Muscle of leg (tissue), 11 donors: ENCODE measurements around the gene ITLN1. TPM values are rescaled to one million over a fixed set of nuclear protein-coding genes. Genes with fewer than 3 reads are reported as not detected.
"Not testable (repeated sequence)": the region's sequence is repeated elsewhere in the genome, so short reads cannot be mapped to it uniquely, and the experiment has no call there.

Experiments used
- DNase-seq: peaks from one replicate; pipeline ENCODE4 v3.0.0; 2013
- H3K27ac ChIP-seq: one replicate; pipeline ENCODE4 v1.5.1; 2013; ENCODE audit warnings: mild to moderate bottlenecking, low read length, control low read depth
- H3K27me3 ChIP-seq: one replicate; pipeline ENCODE4 v1.6.1; 2013; ENCODE audit warnings: low read length; ENCODE audit not compliant: control insufficient read depth, insufficient read depth
- H3K36me3 ChIP-seq: one replicate; pipeline ENCODE4 v1.6.1; 2013; ENCODE audit warnings: low read length; ENCODE audit not compliant: control insufficient read depth, insufficient read depth
- H3K4me1 ChIP-seq: one replicate; pipeline ENCODE4 v1.6.1; 2013; ENCODE audit warnings: low read length; ENCODE audit not compliant: control insufficient read depth, insufficient read depth
- H3K4me3 ChIP-seq: one replicate; pipeline ENCODE4 v1.5.1; 2013; ENCODE audit warnings: low read length, control low read depth
- H3K9me3 ChIP-seq: replicated peaks from 2 replicates; pipeline ENCODE4 v1.6.1; 2013; ENCODE audit warnings: low read depth, low read length; ENCODE audit not compliant: control insufficient read depth
- WGBS: methylation state at CpG from one replicate; pipeline ENCODE4 v1.1.5; 2013; ENCODE audit warnings: missing lambda C conversion rate; ENCODE audit not compliant: insufficient coverage; 5-methylcytosine and 5-hydroxymethylcytosine counted together
- polyA plus RNA-seq, 8 donors: library from polyadenylated mRNA; unstranded; fragments of 120-200 nt; gene quantifications; one replicate each; pipeline versions ENCODE4 v1.2.1 to v1.2.3, GENCODE V29; 2013; ENCODE audit warnings: inconsistent platforms in 1 of 8, low replicate concordance in 1 of 8; ENCODE audit not compliant: insufficient read length in 8 of 8, insufficient read depth in 1 of 8
- total RNA-seq: library from RNA; stranded (reverse); fragments of 120-200 nt; gene quantifications from one replicate; pipeline ENCODE4 v1.2.4, GENCODE V29; 2013

The ITLN1 gene
- total and polyA plus RNA-seq, 9 donors: 0.13 to 8.6 (median 0.30) TPM; not detected in 2

- not testable (repeated sequence) for H3K36me3 ChIP-seq, H3K27ac ChIP-seq, H3K4me1 ChIP-seq, H3K27me3 ChIP-seq, H3K4me3 ChIP-seq, DNase-seq, H3K9me3 ChIP-seq
- WGBS: no CpG with 5 or more reads among the region's 4 CpGs
Measured at GRCh38 chr1:160867651-160868050, 17.3 kb downstream of the ITLN1 start.

GRCh38 chr1:160866695-160867260 is 18.2 kb downstream of the ITLN1 start:
- Histone ChIP-seq H3K4me1 (no peaks in the 10 kb centered on the region), H3K9me3 (no peaks in the 10 kb centered on the region), H3K4me3 (no peak overlapping the region), H3K27ac (no peak overlapping the region), H3K36me3 (no peaks in the 10 kb centered on the region), H3K27me3 (no peaks in the 10 kb centered on the region)
- 30% methylated on average over 1 of the region's 6 CpGs for WGBS
- no peak for DNase-seq

- no peaks in the 10 kb centered on the region for H3K4me1 ChIP-seq
- DNase-seq: no peak
- H3K9me3 ChIP-seq: no peaks in the 10 kb centered on the region
- no peaks in the 10 kb centered on the region for H3K27me3 ChIP-seq
- H3K36me3 ChIP-seq: no peaks in the 10 kb centered on the region
- H3K27ac ChIP-seq: no peak overlapping the region
- no peak overlapping the region for H3K4me3 ChIP-seq
Measured at GRCh38 chr1:160866001-160866694, 18.8 kb downstream of the ITLN1 start.

- Histone ChIP-seq H3K27ac (no peak overlapping the region), H3K9me3 (no peaks in the 10 kb centered on the region), H3K4me3 (no peak overlapping the region), H3K4me1 (no peaks in the 10 kb centered on the region), H3K27me3 (no peaks in the 10 kb centered on the region), H3K36me3 (no peaks in the 10 kb centered on the region)
- DNase-seq: no peak
- WGBS: 63% methylated on average over 1 of the region's 5 CpGs
Measured at GRCh38 chr1:160865337-160865736, 19.6 kb downstream of the ITLN1 start.

DNA sequence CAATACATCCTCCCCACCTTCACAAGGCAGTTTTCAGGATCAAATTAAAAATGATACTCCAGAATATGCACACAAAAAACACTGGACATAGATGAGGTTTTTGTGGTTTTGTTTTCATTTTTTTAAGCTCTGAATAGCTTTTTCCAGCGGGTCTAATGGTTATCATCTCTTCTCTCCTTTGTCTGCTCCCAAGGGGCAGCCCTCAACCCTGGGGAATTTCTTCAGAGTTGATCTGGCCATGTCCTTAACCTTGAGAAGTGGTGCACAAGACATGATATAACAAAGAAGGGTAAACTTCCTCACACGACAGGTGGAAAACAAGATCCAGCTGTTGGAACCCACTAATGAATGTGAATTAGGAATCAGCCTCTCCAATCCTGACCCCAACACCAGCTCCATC is 20.8 kb downstream of the ITLN1 start:
- no peaks in the 10 kb centered on the region for H3K36me3 ChIP-seq
- H3K27me3 ChIP-seq: no peaks in the 10 kb centered on the region
- no CpG with 5 or more reads among the region's 2 CpGs for WGBS
- H3K4me1 ChIP-seq: no peaks in the 10 kb centered on the region
- H3K4me3 ChIP-seq: no peak overlapping the region
- no peak overlapping the region for H3K27ac ChIP-seq
- no peak for DNase-seq
- H3K9me3 ChIP-seq: no peaks in the 10 kb centered on the region

GRCh38 chr1:160863774-160864131 is 21.2 kb downstream of the ITLN1 start:
- no peaks in the 10 kb centered on the region for H3K27me3 ChIP-seq
- no peak overlapping the region for H3K27ac ChIP-seq
- H3K36me3 ChIP-seq: no peaks in the 10 kb centered on the region
- no peaks in the 10 kb centered on the region for H3K4me1 ChIP-seq
- H3K9me3 ChIP-seq: no peaks in the 10 kb centered on the region
- peak; percentile 48 for DNase-seq
- 75% methylated on average over 4 of the region's 4 CpGs for WGBS
- H3K4me3 ChIP-seq: no peak overlapping the region

DNA sequence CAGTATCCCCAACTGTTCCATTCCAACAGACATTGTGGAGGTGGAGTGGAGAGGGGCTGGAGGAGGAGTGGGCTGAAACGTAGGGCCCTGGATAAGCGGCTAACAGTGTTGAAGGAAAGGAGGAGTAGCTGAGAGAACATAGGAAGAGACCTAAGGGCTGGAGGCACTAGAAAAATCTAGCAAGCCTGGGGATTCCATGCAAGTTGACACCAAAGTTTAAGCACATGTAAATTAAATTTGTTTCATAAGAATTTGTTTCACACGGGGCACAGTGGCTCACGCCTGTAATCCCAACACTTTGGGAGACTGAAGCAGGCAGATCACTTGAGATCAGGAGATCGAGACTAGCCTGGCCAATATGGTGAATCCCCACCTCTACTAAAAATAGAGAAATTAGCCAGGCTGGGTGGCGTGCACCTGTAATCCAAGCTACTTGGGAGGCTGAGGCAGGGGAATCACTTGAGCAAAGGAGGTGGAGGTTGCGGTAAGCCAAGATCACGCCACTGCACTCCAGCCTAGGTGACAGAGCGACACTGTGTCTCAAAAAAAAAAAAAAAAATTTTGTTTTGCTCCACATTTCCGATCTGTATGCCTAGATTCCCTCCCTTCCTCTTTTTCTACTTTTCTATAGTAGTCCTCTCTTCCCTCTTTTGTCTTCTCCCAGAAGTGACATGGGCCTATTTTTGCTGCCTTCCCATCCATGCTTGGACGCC is 21.8 kb downstream of the ITLN1 start:
- H3K4me1 ChIP-seq: no peaks in the 10 kb centered on the region
- 71% methylated on average over 5 of the region's 11 CpGs for WGBS

GRCh38 chr1:160862203-160863060 is 22.5 kb downstream of the ITLN1 start, which contains the start of gene CD244:
TSS of gene CD244 (minus strand) at chr1:160862887. CDS start at chr1:160862677, 210 bp downstream.
- H3K27me3 ChIP-seq: no peaks in the 10 kb centered on the region
- no peaks in the 10 kb centered on the region for H3K9me3 ChIP-seq
- no peak within 1 kb of the TSS for H3K27ac ChIP-seq
- no peaks in the 10 kb centered on the region for H3K36me3 ChIP-seq
- H3K4me1 ChIP-seq: no peaks in the 10 kb centered on the region
- WGBS: 21% methylated on average over 8 of the region's 12 CpGs
- peak; percentile 17 for DNase-seq
- H3K4me3 ChIP-seq: no peak within 1 kb of the TSS

More for the DNA sequence above, 21.8 kb downstream of the ITLN1 start:
- Histone ChIP-seq H3K27me3 (no peaks in the 10 kb centered on the region), H3K36me3 (no peaks in the 10 kb centered on the region), H3K4me3 (no peak overlapping the region), H3K9me3 (no peaks in the 10 kb centered on the region), H3K27ac (no peak overlapping the region)
- DNase-seq: no peak

GRCh38 chr1:160860840-160861505 is 24.0 kb downstream of the ITLN1 start:
- WGBS: 72% methylated on average over 3 of the region's 5 CpGs
- H3K4me3 ChIP-seq: no peak overlapping the region
- no peak for DNase-seq
- no peaks in the 10 kb centered on the region for H3K27me3 ChIP-seq
- H3K36me3 ChIP-seq: no peaks in the 10 kb centered on the region
- no peaks in the 10 kb centered on the region for H3K9me3 ChIP-seq
- H3K27ac ChIP-seq: no peak overlapping the region
- no peaks in the 10 kb centered on the region for H3K4me1 ChIP-seq
